OCI-LY3 (cell line): ENCODE results near the gene ARHGEF28.

Experiments used
- H2AFZ ChIP-seq: fragments of 200-600, 300-600 bp; shearing (Covaris generic); 2 replicates; pipeline ENCODE4 v1.6.0; 2014; ENCODE audit warnings: antibody characterized with exemption, low read depth, low read length
- H3K27ac ChIP-seq: fragments of 200-600, 300-600 bp; sonication (generic); 2 replicates; pipeline ENCODE4 v1.5.1; 2014; ENCODE audit warnings: mild to moderate bottlenecking, low read length, moderate library complexity, mixed read lengths
- H3K27me3 ChIP-seq: fragments of 200-600, 300-600 bp; sonication (generic); 2 replicates; pipeline ENCODE4 v1.6.1; 2014; ENCODE audit warnings: low read depth, low read length, mixed read lengths
- H3K36me3 ChIP-seq: fragments of 200-600, 300-600 bp; sonication (generic); replicated peaks from 2 replicates; pipeline ENCODE3; 2014; ENCODE audit warnings: low read depth, low read length, mixed read lengths
- H3K4me1 ChIP-seq: fragments of 300-600, 200-600 bp; sonication (generic); 2 replicates; pipeline ENCODE4 v1.6.1; 2014; ENCODE audit warnings: low read length, mixed read lengths
- H3K4me2 ChIP-seq: fragments of 200-600, 300-600 bp; sonication (generic); 2 replicates; pipeline ENCODE4 v1.6.1; 2014; ENCODE audit warnings: low read length, mixed read lengths
- H3K4me3 ChIP-seq: fragments of 300-600, 200-600 bp; sonication (generic); 2 replicates; pipeline ENCODE4 v1.5.1; 2014; ENCODE audit warnings: antibody characterized with exemption, mild to moderate bottlenecking, low read length, moderate library complexity
- H3K79me2 ChIP-seq: fragments of 300-600, 200-600 bp; shearing (Covaris generic); 2 replicates; pipeline ENCODE4 v1.6.1; 2014; ENCODE audit warnings: mild to moderate bottlenecking, low read length, mixed read lengths
- H3K9ac ChIP-seq: fragments of 300-600, 200-600 bp; shearing (Covaris generic); 2 replicates; pipeline ENCODE4 v1.6.0; 2014; ENCODE audit warnings: mild to moderate bottlenecking, low read length, moderate library complexity
- H3K9me3 ChIP-seq: fragments of 200-600, 300-600 bp; shearing (Covaris generic); 2 replicates; pipeline ENCODE4 v1.6.1; 2014; ENCODE audit warnings: low read length, mixed read lengths; ENCODE audit not compliant: insufficient read depth
- H4K20me1 ChIP-seq: fragments of 200-600, 300-600 bp; sonication (generic); 2 replicates; pipeline ENCODE4 v1.6.1; 2016; ENCODE audit warnings: low read length, mixed read lengths; ENCODE audit not compliant: insufficient read depth
- EZH2phosphoT487 ChIP-seq: fragments of 200-600 bp; shearing (Covaris generic); IDR thresholded peaks from 2 replicates; pipeline ENCODE4 v1.6.1; 2018; ENCODE audit warnings: antibody characterized with exemption, mixed run types, low read depth
- TF ChIP-seq, protein P1 (sequence below): fragments of 200-600, 300-600 bp; sonication (generic); IDR thresholded peaks from 2 replicates; pipeline ENCODE4 v1.5.1; 2014; ENCODE audit warnings: antibody characterized with exemption, low read length, low read depth

Gene ARHGEF28

DNA sequence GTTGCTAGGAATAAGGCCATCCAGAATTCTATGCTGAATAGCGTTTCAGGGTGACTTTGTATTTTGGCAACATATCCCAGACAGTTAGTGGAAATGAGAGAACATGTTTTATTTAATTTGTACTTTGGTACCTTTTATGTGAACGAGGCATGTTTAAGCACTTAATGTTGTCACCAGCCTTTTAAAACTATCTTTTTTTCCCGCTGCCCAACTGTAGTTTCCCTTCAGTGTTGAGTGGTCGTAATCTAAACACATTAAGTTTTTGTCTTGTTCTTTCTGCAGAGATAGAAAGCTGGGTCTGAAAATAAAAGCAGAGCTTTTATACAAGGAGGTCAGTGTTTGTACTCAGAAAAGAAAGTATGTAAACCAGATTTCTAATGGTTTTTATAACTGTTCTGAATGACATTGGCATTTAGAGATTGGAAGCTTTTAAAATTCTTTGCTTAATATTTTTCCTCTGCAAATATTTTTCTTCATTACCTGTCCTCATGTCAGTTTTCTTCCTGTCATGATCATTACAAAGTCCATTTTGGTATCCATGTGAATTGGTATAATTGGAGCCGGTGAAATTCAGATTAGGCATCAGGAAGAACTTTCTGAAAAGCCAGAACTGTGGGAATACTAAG, 100.7 kb downstream of the ARHGEF28 start:
- no peak overlapping the region for H3K9ac ChIP-seq
- no peak overlapping the region for H3K4me3 ChIP-seq
- H3K36me3 ChIP-seq = no peaks in the 10 kb centered on the region
- H3K4me2 ChIP-seq = no peak overlapping the region
- H3K27ac ChIP-seq = no peak overlapping the region
- TF ChIP-seq, protein P1, sequence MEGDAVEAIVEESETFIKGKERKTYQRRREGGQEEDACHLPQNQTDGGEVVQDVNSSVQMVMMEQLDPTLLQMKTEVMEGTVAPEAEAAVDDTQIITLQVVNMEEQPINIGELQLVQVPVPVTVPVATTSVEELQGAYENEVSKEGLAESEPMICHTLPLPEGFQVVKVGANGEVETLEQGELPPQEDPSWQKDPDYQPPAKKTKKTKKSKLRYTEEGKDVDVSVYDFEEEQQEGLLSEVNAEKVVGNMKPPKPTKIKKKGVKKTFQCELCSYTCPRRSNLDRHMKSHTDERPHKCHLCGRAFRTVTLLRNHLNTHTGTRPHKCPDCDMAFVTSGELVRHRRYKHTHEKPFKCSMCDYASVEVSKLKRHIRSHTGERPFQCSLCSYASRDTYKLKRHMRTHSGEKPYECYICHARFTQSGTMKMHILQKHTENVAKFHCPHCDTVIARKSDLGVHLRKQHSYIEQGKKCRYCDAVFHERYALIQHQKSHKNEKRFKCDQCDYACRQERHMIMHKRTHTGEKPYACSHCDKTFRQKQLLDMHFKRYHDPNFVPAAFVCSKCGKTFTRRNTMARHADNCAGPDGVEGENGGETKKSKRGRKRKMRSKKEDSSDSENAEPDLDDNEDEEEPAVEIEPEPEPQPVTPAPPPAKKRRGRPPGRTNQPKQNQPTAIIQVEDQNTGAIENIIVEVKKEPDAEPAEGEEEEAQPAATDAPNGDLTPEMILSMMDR = no peak
- H4K20me1 ChIP-seq = no peaks in the 10 kb centered on the region
- H3K4me1 ChIP-seq = no peaks in the 10 kb centered on the region
- no peaks in the 10 kb centered on the region for H3K79me2 ChIP-seq
- no peaks in the 10 kb centered on the region for H3K27me3 ChIP-seq
- H2AFZ ChIP-seq = no peak overlapping the region
- H3K9me3 ChIP-seq = no peaks in the 10 kb centered on the region

DNA sequence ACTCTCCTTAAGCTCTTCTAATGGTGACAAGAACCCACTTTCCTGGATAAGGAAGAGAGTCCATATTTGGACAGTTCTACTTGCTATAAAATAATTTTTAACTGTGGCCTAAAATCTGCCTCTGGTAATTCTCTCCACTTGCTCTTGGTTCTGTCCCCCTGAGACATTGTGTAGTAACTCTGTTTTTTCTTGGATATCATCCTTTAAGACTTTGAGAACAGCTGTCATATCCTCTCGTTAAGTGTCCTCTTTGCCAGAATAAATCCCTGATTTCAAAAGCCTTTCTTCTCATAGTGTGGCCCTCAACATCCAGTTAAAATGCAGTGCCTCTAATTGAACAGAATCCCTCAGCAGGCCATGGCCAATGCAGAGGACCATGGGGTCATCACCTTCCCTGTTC, 101.5 kb downstream of the ARHGEF28 start:
- H3K9me3 ChIP-seq = no peaks in the 10 kb centered on the region
- H3K79me2 ChIP-seq = no peaks in the 10 kb centered on the region
- H3K27ac ChIP-seq = no peak overlapping the region
- no peak overlapping the region for H3K4me2 ChIP-seq
- H3K4me3 ChIP-seq = no peak overlapping the region
- H3K9ac ChIP-seq = no peak overlapping the region
- H3K27me3 ChIP-seq = no peaks in the 10 kb centered on the region
- no peaks in the 10 kb centered on the region for H3K36me3 ChIP-seq
- TF ChIP-seq, protein P1 = no peak
- no peak for TF ChIP-seq EZH2phosphoT487
- H4K20me1 ChIP-seq = no peaks in the 10 kb centered on the region
- no peaks in the 10 kb centered on the region for H3K4me1 ChIP-seq
- no peak overlapping the region for H2AFZ ChIP-seq

DNA sequence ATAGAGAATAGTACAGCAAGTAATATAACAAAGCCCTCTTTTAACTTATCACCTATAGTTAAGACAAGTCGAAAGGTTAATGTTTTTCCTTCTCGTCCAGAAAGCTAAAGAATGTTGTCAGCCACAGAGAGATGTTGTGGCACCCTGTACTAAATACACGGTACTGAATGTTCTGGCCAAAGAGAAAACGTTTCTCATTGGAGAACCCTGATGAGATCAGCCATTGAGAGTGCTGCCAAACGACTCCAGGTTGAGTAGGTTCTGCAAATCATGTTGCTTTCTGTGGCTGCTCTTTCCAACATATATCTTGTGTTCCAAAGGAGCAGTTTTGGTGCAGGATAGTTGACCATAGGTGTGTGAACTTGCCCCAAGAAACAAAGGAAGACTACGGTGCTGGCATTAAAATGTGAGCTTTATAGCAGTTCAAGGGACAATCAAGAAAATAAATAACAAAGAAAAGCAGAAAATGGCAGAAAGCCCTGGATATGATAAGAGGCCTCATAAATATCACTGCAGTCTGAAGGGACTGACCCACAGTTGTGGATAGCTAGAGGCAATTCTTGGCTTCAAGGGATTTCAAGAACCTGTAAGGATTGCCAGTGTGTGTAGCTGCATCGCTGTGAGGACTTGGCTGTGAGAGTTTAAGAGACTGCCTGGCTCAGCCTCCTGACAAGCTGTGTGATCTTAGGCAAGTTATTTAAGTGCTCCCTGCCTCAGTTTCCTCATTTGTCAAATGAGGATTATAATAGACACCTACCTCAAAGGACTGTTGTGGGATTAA, 102.7 kb downstream of the ARHGEF28 start:
- Histone ChIP-seq H3K79me2 (no peaks in the 10 kb centered on the region), H3K4me1 (no peaks in the 10 kb centered on the region), H3K27ac (no peak overlapping the region), H3K9ac (no peak overlapping the region), H2AFZ (no peak overlapping the region), H3K9me3 (no peaks in the 10 kb centered on the region), H3K36me3 (no peaks in the 10 kb centered on the region), H3K4me2 (no peak overlapping the region), H3K27me3 (no peaks in the 10 kb centered on the region), H3K4me3 (no peak overlapping the region), H4K20me1 (no peaks in the 10 kb centered on the region)
- no peak for TF ChIP-seq EZH2phosphoT487
- TF ChIP-seq, protein P1 = no peak

DNA sequence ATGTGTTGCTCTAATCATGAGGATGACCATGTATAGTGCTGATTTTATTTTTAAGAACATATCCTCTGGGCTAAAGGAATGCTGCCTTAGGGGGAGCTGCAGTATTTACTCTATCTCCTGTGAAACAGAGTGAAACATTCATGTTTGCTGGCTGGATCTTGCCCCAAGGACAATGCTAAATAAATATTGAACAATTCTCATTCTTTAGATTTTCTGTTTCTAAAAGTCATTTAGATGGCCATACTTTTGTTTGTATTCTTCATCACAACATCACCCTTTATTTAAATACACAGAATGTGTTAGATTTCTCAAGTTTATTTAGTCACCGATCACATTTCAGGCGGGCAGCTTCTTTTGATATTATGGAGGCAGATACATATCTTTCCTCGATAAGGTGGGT, 103.3 kb downstream of the ARHGEF28 start:
- no peaks in the 10 kb centered on the region for H3K27me3 ChIP-seq
- H3K9me3 ChIP-seq = no peaks in the 10 kb centered on the region
- no peaks in the 10 kb centered on the region for H3K79me2 ChIP-seq
- no peaks in the 10 kb centered on the region for H3K4me1 ChIP-seq
- no peaks in the 10 kb centered on the region for H3K36me3 ChIP-seq
- H3K27ac ChIP-seq = no peak overlapping the region
- TF ChIP-seq, protein P1 = no peak
- no peak for TF ChIP-seq EZH2phosphoT487
- no peak overlapping the region for H3K4me2 ChIP-seq
- no peak overlapping the region for H3K4me3 ChIP-seq
- H2AFZ ChIP-seq = no peak overlapping the region
- H4K20me1 ChIP-seq = no peaks in the 10 kb centered on the region
- no peak overlapping the region for H3K9ac ChIP-seq
